OCI-LY3 (cell line): ENCODE results near the gene SCN4A.

Source experiments
- H2AFZ ChIP-seq: fragments of 200-600, 300-600 bp; shearing (Covaris generic); 2 replicates; pipeline ENCODE4 v1.6.0; 2014; ENCODE audit warnings: antibody characterized with exemption, low read depth, low read length
- H3K27ac ChIP-seq: fragments of 200-600, 300-600 bp; sonication (generic); 2 replicates; pipeline ENCODE4 v1.5.1; 2014; ENCODE audit warnings: mild to moderate bottlenecking, low read length, moderate library complexity, mixed read lengths
- H3K27me3 ChIP-seq: fragments of 200-600, 300-600 bp; sonication (generic); 2 replicates; pipeline ENCODE4 v1.6.1; 2014; ENCODE audit warnings: low read depth, low read length, mixed read lengths
- H3K36me3 ChIP-seq: fragments of 200-600, 300-600 bp; sonication (generic); replicated peaks from 2 replicates; pipeline ENCODE3; 2014; ENCODE audit warnings: low read depth, low read length, mixed read lengths
- H3K4me1 ChIP-seq: fragments of 300-600, 200-600 bp; sonication (generic); 2 replicates; pipeline ENCODE4 v1.6.1; 2014; ENCODE audit warnings: low read length, mixed read lengths
- H3K4me2 ChIP-seq: fragments of 200-600, 300-600 bp; sonication (generic); 2 replicates; pipeline ENCODE4 v1.6.1; 2014; ENCODE audit warnings: low read length, mixed read lengths
- H3K4me3 ChIP-seq: fragments of 300-600, 200-600 bp; sonication (generic); 2 replicates; pipeline ENCODE4 v1.5.1; 2014; ENCODE audit warnings: antibody characterized with exemption, mild to moderate bottlenecking, low read length, moderate library complexity
- H3K79me2 ChIP-seq: fragments of 300-600, 200-600 bp; shearing (Covaris generic); 2 replicates; pipeline ENCODE4 v1.6.1; 2014; ENCODE audit warnings: mild to moderate bottlenecking, low read length, mixed read lengths
- H3K9ac ChIP-seq: fragments of 300-600, 200-600 bp; shearing (Covaris generic); 2 replicates; pipeline ENCODE4 v1.6.0; 2014; ENCODE audit warnings: mild to moderate bottlenecking, low read length, moderate library complexity
- H3K9me3 ChIP-seq: fragments of 200-600, 300-600 bp; shearing (Covaris generic); 2 replicates; pipeline ENCODE4 v1.6.1; 2014; ENCODE audit warnings: low read length, mixed read lengths; ENCODE audit not compliant: insufficient read depth
- H4K20me1 ChIP-seq: fragments of 200-600, 300-600 bp; sonication (generic); 2 replicates; pipeline ENCODE4 v1.6.1; 2016; ENCODE audit warnings: low read length, mixed read lengths; ENCODE audit not compliant: insufficient read depth
- CTCF ChIP-seq: fragments of 200-600, 300-600 bp; sonication (generic); IDR thresholded peaks from 2 replicates; pipeline ENCODE4 v1.5.1; 2014; ENCODE audit warnings: antibody characterized with exemption, low read length, low read depth
- EZH2phosphoT487 ChIP-seq: fragments of 200-600 bp; shearing (Covaris generic); IDR thresholded peaks from 2 replicates; pipeline ENCODE4 v1.6.1; 2018; ENCODE audit warnings: antibody characterized with exemption, mixed run types, low read depth

SCN4A gene

GRCh38 chr17:64001091-64001579 is 28.4 kb upstream of the SCN4A start:
- peaks cover 8% of the 10 kb centered on the region for H3K36me3 ChIP-seq
- H3K27me3 ChIP-seq, result peaks cover 15% of the 10 kb centered on the region
- H3K9ac ChIP-seq, result no peak overlapping the region
- H3K79me2 ChIP-seq, result no peaks in the 10 kb centered on the region
- no peak for TF ChIP-seq EZH2phosphoT487
- no peak for TF ChIP-seq CTCF
- H3K4me2 ChIP-seq, result no peak overlapping the region
- no peaks in the 10 kb centered on the region for H4K20me1 ChIP-seq
- H3K27ac ChIP-seq, result no peak overlapping the region
- H3K4me3 ChIP-seq, result no peak overlapping the region
- no peaks in the 10 kb centered on the region for H3K9me3 ChIP-seq
- H2AFZ ChIP-seq, result no peak overlapping the region
- H3K4me1 ChIP-seq, result peaks cover 9% of the 10 kb centered on the region

- Histone ChIP-seq H3K4me3 (no peak overlapping the region), H3K27ac (no peak overlapping the region), H3K27me3 (peaks cover 23% of the 10 kb centered on the region), H3K4me1 (peaks cover 9% of the 10 kb centered on the region), H3K9me3 (no peaks in the 10 kb centered on the region), H2AFZ (no peak overlapping the region), H3K79me2 (no peaks in the 10 kb centered on the region), H3K9ac (no peak overlapping the region), H3K36me3 (peaks cover 8% of the 10 kb centered on the region), H3K4me2 (no peak overlapping the region), H4K20me1 (no peaks in the 10 kb centered on the region)
- no peak for TF ChIP-seq EZH2phosphoT487
- TF ChIP-seq CTCF, result no peak
These were observed 27.2 kb upstream of the SCN4A start for GRCh38 chr17:63999680-64000531.

GRCh38 chr17:63998721-63999679 is 26.3 kb upstream of the SCN4A start:
- Histone ChIP-seq H3K27ac (no peak overlapping the region), H3K4me3 (peak overlapping the region; percentile 86), H3K9me3 (no peaks in the 10 kb centered on the region), H3K4me2 (peak overlapping the region; percentile 98), H4K20me1 (no peaks in the 10 kb centered on the region), H2AFZ (peak overlapping the region; percentile 73; the same call in 1 of the 2 replicates), H3K27me3 (peaks cover 27% of the 10 kb centered on the region), H3K9ac (peak overlapping the region; percentile 36; the same call in 1 of the 2 replicates), H3K4me1 (peaks cover 9% of the 10 kb centered on the region), H3K79me2 (no peaks in the 10 kb centered on the region), H3K36me3 (peaks cover 8% of the 10 kb centered on the region)
- no peak for TF ChIP-seq CTCF
- TF ChIP-seq EZH2phosphoT487, result no peak
